Panc1 (cell line): ENCODE data around the gene RPS13. TPM values are rescaled to one million over a fixed set of nuclear protein-coding genes. Genes with fewer than 3 reads are reported as not detected.
"Not testable (repeated sequence)": the region's sequence is repeated elsewhere in the genome, so short reads cannot be mapped to it uniquely, and the experiment has no call there.

Experiments used
- ATAC-seq: fragments of 200-7000 bp; cut with Tn5 transposase; 2 replicates; pipeline ENCODE4 v1.9.1; 2020; ENCODE audit warnings: mild to moderate bottlenecking, moderate library complexity
- BruUV-seq: library from RNA; stranded (reverse); fragments of 400-500 nt; replicated peaks from 2 replicates; lab custom pipeline; 2021; lab: Mats Ljungman, UMichigan
- CTCF ChIA-PET: fragments of 300-600 bp; sonication (Branson Sonifier 250); formaldehyde crosslinking; loops from one replicate; lab custom pipeline; 2022; ENCODE audit warnings: antibody characterized with exemption; lab: Charles Lee
- POLR2A ChIA-PET: fragments of 300-600 bp; sonication (Branson Sonifier 250); formaldehyde crosslinking; loops from one replicate; lab custom pipeline; 2022; ENCODE audit warnings: antibody characterized with exemption; lab: Charles Lee
- DNase-seq: peaks from one replicate; pipeline ENCODE4 v3.0.0-alpha.2; 2010; ENCODE audit warnings: low read depth, low spot score
- H3K27ac ChIP-seq: 2 replicates; pipeline ENCODE4 v1.5.1; 2011; ENCODE audit warnings: mild to moderate bottlenecking, low read length, inconsistent platforms
- H3K27me3 ChIP-seq: fragments of 200-500 bp; sonication (Bioruptor generic); 2 replicates; pipeline ENCODE4 v1.6.0; 2014; ENCODE audit warnings: low read length, inconsistent platforms; ENCODE audit not compliant: control insufficient read depth, insufficient read depth
- H3K36me3 ChIP-seq: fragments of 200-500 bp; sonication (Bioruptor generic); 2 replicates; pipeline ENCODE4 v1.5.1; 2014; ENCODE audit warnings: inconsistent platforms, mild to moderate bottlenecking, low read length, moderate library complexity; ENCODE audit not compliant: control insufficient read depth, insufficient read depth
- H3K4me1 ChIP-seq: 2 replicates; pipeline ENCODE4 v1.5.1; 2011; ENCODE audit warnings: inconsistent platforms, mild to moderate bottlenecking, low read length, moderate library complexity; ENCODE audit not compliant: control insufficient read depth, insufficient read depth
- H3K4me3 ChIP-seq, 2 experiments: 2 replicates each; pipeline ENCODE4 v1.5.1; 2011 to 2012; ENCODE audit warnings: low read depth in 2 of 2, low read length in 2 of 2, mild to moderate bottlenecking in 2 of 2, inconsistent platforms in 1 of 2, moderate library complexity in 1 of 2
- H3K9me3 ChIP-seq: fragments of 200-500 bp; sonication (Bioruptor generic); 2 replicates; pipeline ENCODE4 v1.5.1; 2014; ENCODE audit warnings: low read depth, mild to moderate bottlenecking, inconsistent platforms, low read length, moderate library complexity; ENCODE audit not compliant: control insufficient read depth, insufficient read depth
- POLR2AphosphoS5 ChIP-seq: IDR thresholded peaks from 2 replicates; pipeline ENCODE4 v1.6.1; 2012; ENCODE audit warnings: mild to moderate bottlenecking, low read depth, low read length, moderate library complexity
- REST ChIP-seq, 2 experiments: IDR thresholded peaks; 2 replicates each; pipeline ENCODE4 v1.6.1; 2011 to 2012; ENCODE audit warnings: low read depth in 2 of 2, control low read depth in 1 of 2, low read length in 1 of 2, mild to moderate bottlenecking in 1 of 2, moderate library complexity in 1 of 2; ENCODE audit not compliant: insufficient read depth in 1 of 2
- SIN3A ChIP-seq: IDR thresholded peaks from 2 replicates; pipeline ENCODE4 v1.6.1; 2012; ENCODE audit warnings: low read depth, mild to moderate bottlenecking, low read length, moderate library complexity, borderline replicate concordance; ENCODE audit not compliant: insufficient read depth
- TCF7L2 ChIP-seq: IDR thresholded peaks from 2 replicates; pipeline ENCODE4 v1.6.1; 2011; ENCODE audit warnings: mild to moderate bottlenecking, low read depth, low read length, inconsistent platforms
- in situ Hi-C: cut with HindIII; loops from 2 replicates; pipeline ENCODE4 v1.10.0; 2016; ENCODE audit warnings: low sequenced_read_pairs, low pct_unique_long_range_greater_than_20kb
- intact Hi-C: fragments of 100-400 bp; cut with micrococcal nuclease; formaldehyde crosslinking; loops from one replicate; pipeline ENCODE4 v1.10.0; 2022; ENCODE audit not compliant: unreplicated experiment
- total RNA-seq: library from RNA; stranded (reverse); gene quantifications from one replicate; pipeline ENCODE4 v1.2.1, GENCODE V29; 2021; ENCODE audit not compliant: unreplicated experiment
- TF ChIP-seq, protein P1 (sequence below): fragments of 450-650 bp; IDR thresholded peaks from 2 replicates; pipeline ENCODE4 v1.5.1; 2017; ENCODE audit warnings: mild to moderate bottlenecking

RPS13 gene
- total RNA-seq, 1 experiment from 2014 or later: 882 TPM

GRCh38 chr11:17107745-17108144 lies 30.3 kb upstream of the RPS13 start:
- CTCF ChIA-PET, H3K9me3 ChIP-seq, DNase-seq, POLR2A ChIA-PET, intact Hi-C loops, H3K36me3 ChIP-seq, H3K27ac ChIP-seq, H3K4me3 ChIP-seq, H3K4me1 ChIP-seq, in situ Hi-C loops, BruUV-seq, H3K27me3 ChIP-seq: not testable (repeated sequence)
- peak; percentile 60; the same call in 1 of the 2 replicates for ATAC-seq
- TF ChIP-seq, protein P1, sequence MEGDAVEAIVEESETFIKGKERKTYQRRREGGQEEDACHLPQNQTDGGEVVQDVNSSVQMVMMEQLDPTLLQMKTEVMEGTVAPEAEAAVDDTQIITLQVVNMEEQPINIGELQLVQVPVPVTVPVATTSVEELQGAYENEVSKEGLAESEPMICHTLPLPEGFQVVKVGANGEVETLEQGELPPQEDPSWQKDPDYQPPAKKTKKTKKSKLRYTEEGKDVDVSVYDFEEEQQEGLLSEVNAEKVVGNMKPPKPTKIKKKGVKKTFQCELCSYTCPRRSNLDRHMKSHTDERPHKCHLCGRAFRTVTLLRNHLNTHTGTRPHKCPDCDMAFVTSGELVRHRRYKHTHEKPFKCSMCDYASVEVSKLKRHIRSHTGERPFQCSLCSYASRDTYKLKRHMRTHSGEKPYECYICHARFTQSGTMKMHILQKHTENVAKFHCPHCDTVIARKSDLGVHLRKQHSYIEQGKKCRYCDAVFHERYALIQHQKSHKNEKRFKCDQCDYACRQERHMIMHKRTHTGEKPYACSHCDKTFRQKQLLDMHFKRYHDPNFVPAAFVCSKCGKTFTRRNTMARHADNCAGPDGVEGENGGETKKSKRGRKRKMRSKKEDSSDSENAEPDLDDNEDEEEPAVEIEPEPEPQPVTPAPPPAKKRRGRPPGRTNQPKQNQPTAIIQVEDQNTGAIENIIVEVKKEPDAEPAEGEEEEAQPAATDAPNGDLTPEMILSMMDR: peak; percentile 79

DNA sequence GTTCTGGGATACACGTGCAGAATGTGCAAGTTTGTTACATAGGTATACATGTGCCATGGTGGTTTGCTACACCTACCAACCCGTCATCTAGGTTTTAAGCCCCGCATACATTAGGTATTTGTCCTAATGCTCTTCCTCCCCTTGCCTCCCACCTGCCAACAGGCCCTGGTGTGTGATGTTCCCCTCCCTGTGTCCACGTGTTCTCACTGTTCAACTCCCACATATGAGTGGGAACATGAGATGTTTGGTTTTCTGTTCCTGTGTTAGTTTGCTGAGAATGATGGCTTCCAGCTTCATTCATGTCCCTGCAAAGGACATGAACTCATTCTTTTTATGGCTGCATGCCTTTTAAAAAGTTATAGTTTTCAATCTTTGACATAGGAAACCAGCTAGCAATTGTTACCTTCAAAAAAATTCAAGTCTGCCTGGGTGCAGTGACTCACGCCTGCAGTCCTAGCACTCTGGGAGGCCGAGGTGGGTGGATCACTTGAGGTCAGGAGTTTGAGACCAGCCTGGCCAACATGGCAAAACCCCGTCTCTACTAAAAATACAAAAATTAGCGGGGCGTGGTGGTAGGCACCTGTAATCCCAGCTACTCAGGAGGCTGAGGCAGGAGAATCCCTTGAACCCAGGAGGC lies 28.1 kb upstream of the RPS13 start:
- CTCF ChIA-PET, DNase-seq, H3K27me3 ChIP-seq, H3K36me3 ChIP-seq, ATAC-seq, H3K4me1 ChIP-seq, POLR2A ChIA-PET, H3K4me3 ChIP-seq, intact Hi-C loops, H3K9me3 ChIP-seq, in situ Hi-C loops, H3K27ac ChIP-seq, BruUV-seq: not testable (repeated sequence)

DNA sequence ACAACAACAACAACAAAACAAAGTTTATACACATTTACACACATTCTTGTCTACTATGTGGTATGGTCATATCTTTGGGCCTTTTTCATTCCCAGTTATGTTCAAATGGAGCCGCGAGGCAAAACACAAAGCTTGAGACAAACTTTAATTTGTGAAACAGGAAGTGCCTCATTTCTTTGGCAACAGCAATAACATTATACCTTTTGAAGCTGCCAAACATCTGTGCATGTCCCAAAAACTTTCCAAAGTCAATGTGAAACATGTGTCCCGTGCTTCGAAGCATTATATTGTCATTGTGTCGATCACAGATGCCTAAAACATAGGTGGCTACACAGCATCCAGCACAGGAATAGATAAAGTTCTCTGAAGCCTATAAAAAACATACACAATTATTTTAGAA lies 25.0 kb upstream of the RPS13 start:
- CTCF ChIA-PET: no interaction called here
- Histone ChIP-seq H3K4me3 (no peak overlapping the region), H3K9me3 (no peaks in the 10 kb centered on the region), H3K27ac (no peak overlapping the region), H3K27me3 (no peaks in the 10 kb centered on the region), H3K36me3 (no peaks in the 10 kb centered on the region; the same call in none of the 2 replicates), H3K4me1 (no peaks in the 10 kb centered on the region)
- POLR2A ChIA-PET: no interaction called here
- no peak for TF ChIP-seq POLR2AphosphoS5
- TF ChIP-seq, protein P1: no peak
- TF ChIP-seq SIN3A: no peak
- TF ChIP-seq REST (IDR thresholded peaks at IDR 0.05; ENCODE audit: insufficient read depth in 1 of 2, low read depth in 2 of 2, low read length in 1 of 2): no peak
- no peak for TF ChIP-seq TCF7L2
- in situ Hi-C loops: no loop called here
- intact Hi-C loops: no loop called here
- DNase-seq: no peak
- no TSS peak for BruUV-seq
- no peak for ATAC-seq
